Loucy (cell line): ENCODE results near the gene ACTN1.

Source experiments
- H2AFZ ChIP-seq: fragments of 200-600 bp; sonication (generic); 2 replicates; pipeline ENCODE4 v1.6.0; 2016; ENCODE audit warnings: antibody characterized with exemption, mild to moderate bottlenecking, low read length, moderate library complexity
- H3F3A ChIP-seq: fragments of 200-600 bp; 2 replicates; pipeline ENCODE4 v1.6.0; 2016; ENCODE audit warnings: antibody characterized with exemption, low read depth, mild to moderate bottlenecking
- H3K27me3 ChIP-seq: fragments of 200-600 bp; sonication (generic); 2 replicates; pipeline ENCODE4 v1.6.1; 2014; ENCODE audit warnings: low read length, mild to moderate bottlenecking; ENCODE audit not compliant: insufficient read depth, poor library complexity, severe bottlenecking
- H3K36me3 ChIP-seq: fragments of 200-600 bp; sonication (generic); 2 replicates; pipeline ENCODE4 v1.6.1; 2016; ENCODE audit warnings: low read length; ENCODE audit not compliant: insufficient read depth
- H3K4me1 ChIP-seq: fragments of 200-600 bp; sonication (generic); 2 replicates; pipeline ENCODE4 v1.5.1; 2014; ENCODE audit warnings: low read length, mild to moderate bottlenecking; ENCODE audit not compliant: insufficient read depth, poor library complexity, severe bottlenecking
- H3K4me2 ChIP-seq: fragments of 200-600 bp; sonication (generic); 2 replicates; pipeline ENCODE4 v1.6.0; 2014; ENCODE audit warnings: antibody characterized with exemption, low read length, low read depth, mild to moderate bottlenecking; ENCODE audit not compliant: poor library complexity, severe bottlenecking
- H3K4me3 ChIP-seq: fragments of 200-600 bp; sonication (generic); 2 replicates; pipeline ENCODE4 v1.5.1; 2014; ENCODE audit warnings: low read length, mild to moderate bottlenecking, mixed read lengths; ENCODE audit not compliant: poor library complexity, severe bottlenecking
- H3K79me2 ChIP-seq: fragments of 200-600 bp; sonication (generic); 2 replicates; pipeline ENCODE4 v1.6.1; 2014; ENCODE audit warnings: low read length; ENCODE audit not compliant: insufficient read depth
- H3K9ac ChIP-seq: fragments of 200-600 bp; sonication (generic); 2 replicates; pipeline ENCODE4 v1.6.0; 2014; ENCODE audit warnings: mild to moderate bottlenecking, low read depth, low read length, moderate library complexity; ENCODE audit not compliant: poor library complexity, severe bottlenecking
- H3K9me2 ChIP-seq: fragments of 200-600 bp; sonication (generic); replicated peaks from 2 replicates; pipeline ENCODE4 v1.6.1; 2016; ENCODE audit warnings: low read depth, low read length, mixed read lengths
- H3K9me3 ChIP-seq: fragments of 200-600 bp; sonication (generic); 2 replicates; pipeline ENCODE4 v1.6.1; 2014; ENCODE audit warnings: mild to moderate bottlenecking, antibody characterized with exemption, low read length, low read depth; ENCODE audit not compliant: insufficient read depth
- H4K20me1 ChIP-seq: fragments of 200-600 bp; sonication (generic); 2 replicates; pipeline ENCODE4 v1.6.0; 2014; ENCODE audit warnings: antibody characterized with exemption, low read length, mild to moderate bottlenecking; ENCODE audit not compliant: insufficient read depth, poor library complexity, severe bottlenecking
- EZH2phosphoT487 ChIP-seq: fragments of 200-600 bp; IDR thresholded peaks from 2 replicates; pipeline ENCODE4 v1.6.1; 2018; ENCODE audit warnings: antibody characterized with exemption, mild to moderate bottlenecking, moderate library complexity, borderline replicate concordance
- TF ChIP-seq, protein P1 (sequence below): fragments of 200-600 bp; sonication (generic); conservative IDR thresholded peaks from 2 replicates; pipeline ENCODE4 v1.5.1; 2014; ENCODE audit warnings: mild to moderate bottlenecking, antibody characterized with exemption, low read length

The ACTN1 gene

GRCh38 chr14:68876976-68877375 lies 102.1 kb downstream of the ACTN1 start:
- Histone ChIP-seq H3K79me2 (no peaks in the 10 kb centered on the region), H3K4me1 (no peaks in the 10 kb centered on the region), H3F3A (no peaks in the 10 kb centered on the region), H3K4me3 (no peak overlapping the region), H4K20me1 (no peaks in the 10 kb centered on the region), H3K36me3 (peaks cover 90% of the 10 kb centered on the region; the same call in 1 of the 2 replicates), H3K27me3 (no peaks in the 10 kb centered on the region), H2AFZ (no peak overlapping the region), H3K9me2 (no peaks in the 10 kb centered on the region), H3K9ac (no peak overlapping the region), H3K9me3 (no peaks in the 10 kb centered on the region), H3K4me2 (no peak overlapping the region)
- TF ChIP-seq, protein P1, sequence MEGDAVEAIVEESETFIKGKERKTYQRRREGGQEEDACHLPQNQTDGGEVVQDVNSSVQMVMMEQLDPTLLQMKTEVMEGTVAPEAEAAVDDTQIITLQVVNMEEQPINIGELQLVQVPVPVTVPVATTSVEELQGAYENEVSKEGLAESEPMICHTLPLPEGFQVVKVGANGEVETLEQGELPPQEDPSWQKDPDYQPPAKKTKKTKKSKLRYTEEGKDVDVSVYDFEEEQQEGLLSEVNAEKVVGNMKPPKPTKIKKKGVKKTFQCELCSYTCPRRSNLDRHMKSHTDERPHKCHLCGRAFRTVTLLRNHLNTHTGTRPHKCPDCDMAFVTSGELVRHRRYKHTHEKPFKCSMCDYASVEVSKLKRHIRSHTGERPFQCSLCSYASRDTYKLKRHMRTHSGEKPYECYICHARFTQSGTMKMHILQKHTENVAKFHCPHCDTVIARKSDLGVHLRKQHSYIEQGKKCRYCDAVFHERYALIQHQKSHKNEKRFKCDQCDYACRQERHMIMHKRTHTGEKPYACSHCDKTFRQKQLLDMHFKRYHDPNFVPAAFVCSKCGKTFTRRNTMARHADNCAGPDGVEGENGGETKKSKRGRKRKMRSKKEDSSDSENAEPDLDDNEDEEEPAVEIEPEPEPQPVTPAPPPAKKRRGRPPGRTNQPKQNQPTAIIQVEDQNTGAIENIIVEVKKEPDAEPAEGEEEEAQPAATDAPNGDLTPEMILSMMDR: no peak
- no peak for TF ChIP-seq EZH2phosphoT487

DNA sequence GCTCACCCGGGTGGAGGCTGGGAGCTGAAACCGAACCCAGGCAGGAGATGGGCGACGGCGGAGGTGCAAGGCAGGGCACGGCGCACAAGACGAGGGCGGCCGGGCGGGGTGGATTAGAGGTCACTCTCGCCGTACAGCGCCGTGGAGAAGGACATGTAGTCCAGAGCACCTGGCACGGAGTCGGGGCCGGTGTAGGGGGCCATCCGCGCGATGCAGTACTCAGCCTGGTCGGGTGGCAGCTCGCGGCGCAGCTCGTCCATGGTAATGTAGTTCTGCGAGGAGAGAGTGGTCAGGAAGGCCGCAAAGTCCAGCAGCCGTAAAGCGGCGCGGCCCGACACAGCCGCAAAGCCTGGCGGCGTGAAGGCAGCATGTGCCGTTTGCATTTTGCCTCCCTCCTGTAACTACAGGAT lies 104.4 kb downstream of the ACTN1 start:
- Histone ChIP-seq H4K20me1 (no peaks in the 10 kb centered on the region), H3K9me2 (no peaks in the 10 kb centered on the region), H2AFZ (no peak overlapping the region), H3F3A (no peaks in the 10 kb centered on the region), H3K79me2 (no peaks in the 10 kb centered on the region), H3K27me3 (no peaks in the 10 kb centered on the region), H3K9ac (no peak overlapping the region), H3K4me2 (no peak overlapping the region), H3K4me3 (no peak overlapping the region), H3K4me1 (no peaks in the 10 kb centered on the region), H3K36me3 (peaks cover 71% of the 10 kb centered on the region; the same call in 1 of the 2 replicates), H3K9me3 (no peaks in the 10 kb centered on the region)
- TF ChIP-seq, protein P1: no peak
- no peak for TF ChIP-seq EZH2phosphoT487

- no peak for TF ChIP-seq EZH2phosphoT487
- TF ChIP-seq, protein P1: no peak
- Histone ChIP-seq H3K4me2 (no peak overlapping the region), H3K79me2 (no peaks in the 10 kb centered on the region), H3K9ac (no peak overlapping the region), H3K36me3 (peaks cover 59% of the 10 kb centered on the region; the same call in 1 of the 2 replicates), H3K4me3 (no peak overlapping the region), H3K9me2 (no peaks in the 10 kb centered on the region), H2AFZ (no peak overlapping the region), H3K4me1 (no peaks in the 10 kb centered on the region), H3F3A (no peaks in the 10 kb centered on the region), H3K27me3 (no peaks in the 10 kb centered on the region), H3K9me3 (no peaks in the 10 kb centered on the region), H4K20me1 (no peaks in the 10 kb centered on the region)
Measured at GRCh38 chr14:68873376-68873775, 105.7 kb downstream of the ACTN1 start.
